ENCODE measurements around the gene TNFRSF21. TPM values are rescaled to one million over a fixed set of nuclear protein-coding genes. Genes with fewer than 3 reads are reported as not detected.

The TNFRSF21 gene
- total and polyA plus RNA-seq, 10 of the 15 experiments (the other 5 are each of a cell fraction or from before 2014, with no cell fraction given), result 0.09 to 1.0 (median 0.27) TPM

- TF ChIP-seq DPF2 (IDR thresholded peaks at IDR 0.05) (no peak), IRF4 (IDR thresholded peaks at IDR 0.05; ENCODE audit: low read depth, low read length) (no peak), TARDBP (IDR thresholded peaks at IDR 0.05; ENCODE audit: borderline replicate concordance) (no peak), RFX5 (IDR thresholded peaks at IDR 0.05; ENCODE audit: low read depth, low read length) (no peak), FOS (IDR thresholded peaks at IDR 0.05; ENCODE audit: borderline replicate concordance, extremely low read depth, insufficient read length) (no peak), ZNF217 (IDR thresholded peaks at IDR 0.05) (no peak), IRF5 (IDR thresholded peaks at IDR 0.05; ENCODE audit: borderline replicate concordance) (no peak)
Measured at GRCh38 chr6:47292944-47293343, 16.8 kb downstream of the TNFRSF21 start (continued).

- Histone ChIP-seq H3K79me2 (ENCODE audit: control insufficient read depth, insufficient read depth, low read length) (no peaks in the 10 kb centered on the region), H3K27ac (ENCODE audit: control insufficient read depth, insufficient read depth) (no peak overlapping the region), H3K36me3 (ENCODE audit: control insufficient read depth in 2 of 2, insufficient read depth in 2 of 2, low read length in 1 of 2) (no peaks in the 10 kb centered on the region), H3K27me3 (replicated peaks in 1 of 2; ENCODE audit: control insufficient read depth in 2 of 2, insufficient read depth in 2 of 2, low read length in 1 of 2) (no peaks in the 10 kb centered on the region; a peak in 2 of 4 replicates), H3K4me2 (ENCODE audit: control insufficient read depth, insufficient read depth) (no peak overlapping the region), H3K9ac (ENCODE audit: control insufficient read depth, insufficient read depth, low read length) (no peak overlapping the region), H3K9me3 (replicated peaks; ENCODE audit: control insufficient read depth, insufficient read depth, low read length) (peaks cover 3% of the 10 kb centered on the region; the same call in 1 of the 3 replicates), H4K20me1 (ENCODE audit: control insufficient read depth, insufficient read depth) (no peaks in the 10 kb centered on the region; the same call in 1 of the 2 replicates), H3K4me1 (ENCODE audit: control insufficient read depth, insufficient read depth, low read length) (no peaks in the 10 kb centered on the region), H2AFZ (ENCODE audit: control insufficient read depth, low read depth, low read length) (no peak overlapping the region), H3K4me3 (no peak overlapping the region)
- ATAC-seq, result no peak
- ChIA-PET POLR2A (no interaction called here), CTCF (no interaction called here), SMC1A (ENCODE audit: uncharacterized antibody, unreplicated experiment) (no interaction called here), RAD21 (ENCODE audit: unreplicated experiment) (interaction anchor here (0.7 kb wide), 1 partner anchor 49 kb away, joined by 3 read pairs; no protein-coding TSS in a partner anchor)
- no peak for DNase-seq (ENCODE audit: low read depth, low spot score)
- in situ Hi-C loops (cut with MboI) (no loop called here), intact Hi-C loops (cut with micrococcal nuclease; ENCODE audit: unreplicated experiment) (no loop called here)
- no TSS peak for BruUV-seq (replicated peaks)
- WGBS (ENCODE audit: insufficient coverage, insufficient replicate concordance, low lambda C conversion rate, missing lambda C conversion rate), result 52% methylated on average over 4 of the region's 4 CpGs
- no peak for FAIRE-seq
- TF ChIP-seq SIN3A (IDR thresholded peaks at IDR 0.05; ENCODE audit: low read depth, low read length) (no peak), POU2F2 (IDR thresholded peaks at IDR 0.05; ENCODE audit: borderline replicate concordance, low read depth, low read length) (no peak), MTA2 (IDR thresholded peaks at IDR 0.05; ENCODE audit: low read depth) (no peak), CEBPB (IDR thresholded peaks at IDR 0.05; ENCODE audit: borderline replicate concordance in 1 of 2, low read depth in 2 of 2, low read length in 2 of 2) (no peak), EP300 (IDR thresholded peaks at IDR 0.05; ENCODE audit: borderline replicate concordance in 1 of 2, control insufficient read depth in 1 of 2, low read depth in 2 of 2, low read length in 2 of 2) (no peak), LARP7 (IDR thresholded peaks at IDR 0.05) (no peak), ESRRA (IDR thresholded peaks at IDR 0.05; ENCODE audit: low read length) (no peak), TBL1XR1 (IDR thresholded peaks at IDR 0.05; ENCODE audit: low read depth, low read length) (no peak), ZBTB40 (IDR thresholded peaks at IDR 0.05; ENCODE audit: borderline replicate concordance) (no peak), EZH2 (IDR thresholded peaks at IDR 0.05; ENCODE audit: borderline replicate concordance, control insufficient read depth, low read depth, low read length) (no peak), RELB (IDR thresholded peaks at IDR 0.05; ENCODE audit: low read depth) (no peak)
Measured at GRCh38 chr6:47292027-47292426, 17.7 kb downstream of the TNFRSF21 start.
